CD4-positive, alpha-beta memory T cell (primary cell): ENCODE results near the gene FAM219A. TPM values are rescaled to one million over a fixed set of nuclear protein-coding genes. Genes with fewer than 3 reads are reported as not detected.
"Not testable (repeated sequence)": the region's sequence is repeated elsewhere in the genome, so short reads cannot be mapped to it uniquely, and the experiment has no call there.

Source experiments
- CTCF ChIA-PET: fragments of 350-600 bp; sonication (Branson Sonifier 250); formaldehyde crosslinking; loops from one replicate; lab custom pipeline; 2021; ENCODE audit warnings: inconsistent platforms; ENCODE audit not compliant: partially characterized antibody; lab: Charles Lee
- POLR2A ChIA-PET: fragments of 350-600 bp; sonication (Branson Sonifier 250); formaldehyde crosslinking; loops from one replicate; lab custom pipeline; 2021; ENCODE audit not compliant: partially characterized antibody; lab: Charles Lee
- DNase-seq, 5 donors: peaks; one replicate each; pipeline versions ENCODE4 v3.0.0 to v3.0.0-alpha.2; 2020 to 2022; ENCODE audit warnings: mixed read lengths in 1 of 5
- H3K27ac ChIP-seq: one replicate; pipeline ENCODE4 v1.7.0; 2013; ENCODE audit warnings: low read depth, low read length
- H3K27me3 ChIP-seq: 2 replicates; pipeline ENCODE4 v1.7.0; 2013; ENCODE audit warnings: mild to moderate bottlenecking, low read length, moderate library complexity; ENCODE audit not compliant: insufficient read depth
- H3K36me3 ChIP-seq: 2 replicates; pipeline ENCODE4 v1.7.0; 2013; ENCODE audit warnings: mild to moderate bottlenecking, low read length, moderate library complexity; ENCODE audit not compliant: insufficient read depth
- H3K4me1 ChIP-seq: 2 replicates; pipeline ENCODE4 v1.7.0; 2013; ENCODE audit warnings: mild to moderate bottlenecking, low read length, moderate library complexity; ENCODE audit not compliant: insufficient read depth
- H3K4me3 ChIP-seq, 2 donors: one replicate each; pipeline ENCODE4 v1.7.0; 2013; ENCODE audit warnings: low read length in 2 of 2, mild to moderate bottlenecking in 1 of 2
- H3K9me3 ChIP-seq, 2 donors: one replicate each; pipeline ENCODE4 v1.7.0; 2013; ENCODE audit warnings: low read length in 2 of 2, control low read depth in 1 of 2; ENCODE audit not compliant: control insufficient read depth in 1 of 2
- H3K27ac Mint-ChIP-seq, 7 donors: one replicate each; pipeline ENCODE4 v1.8.0; 2020 to 2021; ENCODE audit warnings: mixed read lengths in 7 of 7, mild to moderate bottlenecking in 6 of 7, inconsistent platforms in 3 of 7, moderate library complexity in 3 of 7
- H3K27me3 Mint-ChIP-seq, 2 donors: one replicate each; pipeline ENCODE4 v1.8.0; 2020 to 2021; ENCODE audit warnings: mixed read lengths in 2 of 2
- H3K36me3 Mint-ChIP-seq, 2 donors: one replicate each; pipeline ENCODE4 v1.8.0; 2020 to 2021; ENCODE audit warnings: mixed read lengths in 2 of 2, inconsistent platforms in 1 of 2, mild to moderate bottlenecking in 1 of 2
- H3K4me1 Mint-ChIP-seq, 4 donors: one replicate each; pipeline ENCODE4 v1.8.0; 2020 to 2021; ENCODE audit warnings: mixed read lengths in 4 of 4, mild to moderate bottlenecking in 1 of 4
- H3K4me3 Mint-ChIP-seq, 8 donors: one replicate each; pipeline ENCODE4 v1.8.0; 2020 to 2021; ENCODE audit warnings: mixed read lengths in 8 of 8, mild to moderate bottlenecking in 7 of 8, moderate library complexity in 6 of 8, inconsistent platforms in 3 of 8
- H3K9me3 Mint-ChIP-seq, 8 donors: one replicate each; pipeline ENCODE4 v1.8.0; 2020 to 2021; ENCODE audit warnings: mixed read lengths in 8 of 8, mild to moderate bottlenecking in 5 of 8, inconsistent platforms in 3 of 8, moderate library complexity in 1 of 8
- intact Hi-C: fragments of 100-400 bp; cut with micrococcal nuclease; formaldehyde crosslinking; loops from one replicate; pipeline ENCODE4 v1.15.1; 2023
- polyA plus RNA-seq, 2 donors: library from polyadenylated mRNA; unstranded; fragments of 300-500 nt; fragmentation: Illumina TruSeq; gene quantifications; one replicate each; pipeline ENCODE4 v1.2.3, GENCODE V29; 2021
- total RNA-seq, 2 experiments: library from RNA; stranded (reverse); gene quantifications; one replicate each; pipeline ENCODE4 v1.2.3, GENCODE V29; 2021

FAM219A gene
- total and polyA plus RNA-seq, 4 experiments from 2014 or later, result 0.33 to 16.3 (median 7.6) TPM

GRCh38 chr9:34365282-34365681, 93.1 kb downstream of the FAM219A start:
- H3K9me3 ChIP-seq, result no peaks in the 10 kb centered on the region
- Mint-ChIP-seq H3K27ac (no peak overlapping the region), H3K9me3 (peaks cover 0 to 4% (median 0%) of the 10 kb centered on the region in 8 donors), H3K4me1 (peaks cover 0 to 6% (median 3%) of the 10 kb centered on the region in 4 donors), H3K36me3 (peaks cover 3 to 20% of the 10 kb centered on the region in 2 donors), H3K27me3 (no peaks in the 10 kb centered on the region), H3K4me3 (no peak overlapping the region)
- intact Hi-C loops, result no loop called here
- no peaks in the 10 kb centered on the region for H3K4me1 ChIP-seq
- CTCF ChIA-PET, result no interaction called here
- H3K27ac ChIP-seq, result no peak overlapping the region
- no peak overlapping the region for H3K4me3 ChIP-seq
- no peak for DNase-seq
- POLR2A ChIA-PET, result no interaction called here
- no peaks in the 10 kb centered on the region for H3K36me3 ChIP-seq
- H3K27me3 ChIP-seq, result no peaks in the 10 kb centered on the region

DNA sequence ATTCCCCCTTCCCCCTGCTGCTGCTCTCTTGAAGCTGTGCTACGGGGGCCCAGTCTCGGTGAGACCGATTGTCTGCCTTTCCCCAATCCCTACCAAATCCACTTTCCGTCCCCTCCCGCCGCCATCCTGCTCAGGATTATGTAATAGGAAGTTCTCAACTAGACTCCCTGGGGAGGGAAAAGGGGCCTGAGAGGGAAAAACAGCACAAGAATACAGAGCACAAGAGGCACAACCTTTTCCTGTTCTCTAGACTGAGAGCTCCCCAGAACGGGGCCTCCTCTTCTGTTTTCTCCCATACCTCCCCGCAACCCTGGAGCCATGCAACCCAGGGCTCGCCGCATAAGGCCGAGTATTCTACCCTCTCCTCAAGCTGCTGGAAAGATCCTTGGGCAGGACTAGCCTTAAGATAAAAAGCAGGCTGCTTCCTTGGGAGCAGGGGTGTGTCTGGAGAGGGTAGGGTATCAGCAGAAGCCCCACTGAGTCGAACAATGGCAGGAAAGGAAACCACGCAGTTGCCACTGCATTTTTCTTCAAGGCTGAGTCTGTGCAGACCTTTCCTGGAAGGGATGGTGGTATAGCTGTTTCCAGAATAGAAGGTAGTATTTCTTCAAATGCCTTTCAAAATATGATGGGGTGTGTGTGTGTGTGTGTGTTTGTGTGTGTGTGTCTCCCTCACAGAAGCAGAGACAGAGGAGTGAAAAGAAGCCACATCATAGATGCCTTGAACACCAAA, 94.6 kb downstream of the FAM219A start:
- Histone ChIP-seq H3K27ac (no peak overlapping the region), H3K4me3 (no peak overlapping the region), H3K36me3 (no peaks in the 10 kb centered on the region), H3K27me3 (no peaks in the 10 kb centered on the region), H3K9me3 (no peaks in the 10 kb centered on the region), H3K4me1 (no peaks in the 10 kb centered on the region)
- H3K27me3 Mint-ChIP-seq, result no peaks in the 10 kb centered on the region
- intact Hi-C loops, result no loop called here
- peak overlapping the region in 1 of 7 donors; percentile 86 for H3K27ac Mint-ChIP-seq
- H3K9me3 Mint-ChIP-seq, result peaks cover 0 to 4% (median 0%) of the 10 kb centered on the region in 8 donors
- peaks cover 0 to 6% (median 3%) of the 10 kb centered on the region in 4 donors for H3K4me1 Mint-ChIP-seq
- no peak overlapping the region for H3K4me3 Mint-ChIP-seq
- no peak for DNase-seq
- ChIA-PET CTCF (interaction anchor here (1.5 kb wide), 1 partner anchor 12 kb away, joined by 4 read pairs; no protein-coding TSS in a partner anchor), POLR2A (no interaction called here)
- peaks cover 3 to 27% of the 10 kb centered on the region in 2 donors for H3K36me3 Mint-ChIP-seq

DNA sequence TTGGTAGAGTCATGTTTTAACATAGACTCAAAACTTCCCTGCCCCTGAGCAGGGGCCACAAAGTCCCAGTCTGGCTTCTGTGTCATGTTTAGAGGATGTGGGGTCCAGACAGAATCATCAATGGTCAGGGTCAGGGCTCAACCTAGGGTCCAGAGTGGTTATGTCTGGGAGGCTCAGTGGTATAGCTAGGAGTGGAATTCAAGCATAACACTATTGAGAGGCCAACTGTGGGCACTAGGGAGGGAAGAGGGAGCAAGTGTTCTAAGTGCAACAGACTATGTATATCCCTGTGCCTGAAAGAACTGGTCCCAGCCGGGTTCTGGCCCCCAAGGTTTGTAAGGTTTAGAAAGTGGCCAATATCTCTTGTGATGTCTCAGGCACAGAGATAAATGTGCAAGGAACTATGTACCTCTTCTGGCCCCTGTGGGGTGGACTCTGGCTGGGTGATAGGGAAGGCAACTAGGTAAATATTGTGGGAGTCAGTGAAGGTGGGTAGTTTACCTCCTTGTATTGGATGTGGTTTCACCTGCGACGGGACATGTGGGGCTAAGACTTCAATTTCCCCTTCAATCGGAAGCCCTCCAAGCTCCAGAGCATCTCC, 95.7 kb downstream of the FAM219A start:
- Histone ChIP-seq H3K9me3 (no peaks in the 10 kb centered on the region), H3K4me3 (no peak overlapping the region), H3K4me1 (no peaks in the 10 kb centered on the region), H3K36me3 (no peaks in the 10 kb centered on the region), H3K27me3 (no peaks in the 10 kb centered on the region), H3K27ac (no peak overlapping the region)
- no peak for DNase-seq
- POLR2A ChIA-PET, result no interaction called here
- intact Hi-C loops, result no loop called here
- Mint-ChIP-seq H3K9me3 (peaks cover 0 to 5% (median 2%) of the 10 kb centered on the region in 8 donors), H3K4me3 (no peak overlapping the region), H3K4me1 (peaks cover 0 to 6% (median 3%) of the 10 kb centered on the region in 4 donors), H3K36me3 (peaks cover 3 to 27% of the 10 kb centered on the region in 2 donors), H3K27me3 (no peaks in the 10 kb centered on the region), H3K27ac (peak overlapping the region in 1 of 7 donors; percentile 60)
- CTCF ChIA-PET, result no interaction called here

DNA sequence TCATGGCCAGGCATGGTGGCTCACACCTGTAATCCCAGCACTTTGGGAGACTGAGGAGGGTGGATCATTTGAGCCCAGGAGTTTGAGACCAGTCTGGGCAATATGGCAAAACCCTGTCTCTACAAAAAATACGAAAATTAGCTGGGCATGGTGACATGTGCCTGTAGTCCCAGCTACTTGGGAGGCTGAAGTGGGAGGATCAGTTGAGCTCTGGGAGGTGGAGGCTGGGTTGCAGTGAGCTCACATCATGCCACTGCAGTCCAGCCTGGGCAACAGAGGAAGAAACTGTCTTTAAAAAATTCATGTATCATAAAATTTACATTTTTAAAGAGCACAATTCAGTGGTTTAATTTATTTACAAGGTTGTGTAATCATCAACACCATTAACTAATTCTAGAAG, 105.4 kb downstream of the FAM219A start:
- H3K4me1 Mint-ChIP-seq, DNase-seq, H3K27ac ChIP-seq, H3K27ac Mint-ChIP-seq, CTCF ChIA-PET, H3K36me3 ChIP-seq, H3K4me3 ChIP-seq, intact Hi-C loops, H3K4me3 Mint-ChIP-seq, H3K27me3 Mint-ChIP-seq, POLR2A ChIA-PET, H3K9me3 ChIP-seq, H3K4me1 ChIP-seq, H3K27me3 ChIP-seq: not testable (repeated sequence)
- peaks cover 0 to 31% (median 14%) of the 10 kb centered on the region in 8 donors for H3K9me3 Mint-ChIP-seq
- H3K36me3 Mint-ChIP-seq, result peaks cover 20 to 38% of the 10 kb centered on the region in 2 donors

- CTCF ChIA-PET, result interaction anchor here (1.2 kb wide), 1 partner anchor 27 kb away, joined by 3 read pairs; no protein-coding TSS in a partner anchor
- H3K27ac ChIP-seq, H3K4me3 Mint-ChIP-seq, H3K4me1 Mint-ChIP-seq, H3K4me3 ChIP-seq, H3K27me3 Mint-ChIP-seq, H3K9me3 ChIP-seq, H3K27ac Mint-ChIP-seq, intact Hi-C loops, H3K27me3 ChIP-seq, DNase-seq, H3K36me3 ChIP-seq, H3K4me1 ChIP-seq, POLR2A ChIA-PET: not testable (repeated sequence)
- Mint-ChIP-seq H3K36me3 (peaks cover 20 to 33% of the 10 kb centered on the region in 2 donors), H3K9me3 (peaks cover 0 to 23% (median 11%) of the 10 kb centered on the region in 8 donors)
Observed at GRCh38 chr9:34352122-34352652, 106.2 kb downstream of the FAM219A start.

DNA sequence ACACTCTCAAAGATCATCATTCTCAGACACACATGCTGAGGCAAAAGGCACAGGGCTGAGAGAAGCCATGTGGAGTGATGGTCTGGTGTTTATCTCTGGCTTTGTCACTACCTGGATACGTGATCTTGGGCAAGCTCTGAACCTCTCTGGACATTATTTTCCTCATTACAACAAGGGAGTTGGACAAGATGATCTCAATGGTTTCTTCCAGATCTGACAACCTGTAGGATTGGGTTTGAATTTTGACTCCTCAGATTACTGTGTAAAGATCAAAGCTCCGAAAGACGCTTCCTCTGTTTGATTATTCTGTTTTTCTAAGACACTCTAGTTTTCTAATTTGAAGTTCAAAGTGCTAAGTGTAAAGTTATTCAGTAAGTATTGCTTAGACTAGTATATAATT, 109.0 kb downstream of the FAM219A start:
- Histone ChIP-seq H3K9me3 (no peaks in the 10 kb centered on the region), H3K4me3 (no peak overlapping the region), H3K4me1 (no peaks in the 10 kb centered on the region), H3K36me3 (no peaks in the 10 kb centered on the region), H3K27ac (no peak overlapping the region), H3K27me3 (no peaks in the 10 kb centered on the region)
- Mint-ChIP-seq H3K4me1 (no peaks in the 10 kb centered on the region), H3K27me3 (no peaks in the 10 kb centered on the region), H3K27ac (no peak overlapping the region), H3K36me3 (peaks cover 10 to 16% of the 10 kb centered on the region in 2 donors), H3K4me3 (no peak overlapping the region), H3K9me3 (no peaks in the 10 kb centered on the region)
- ChIA-PET CTCF (no interaction called here), POLR2A (interaction anchor here (0.7 kb wide), 1 partner anchor 440 kb away, joined by 3 read pairs; no protein-coding TSS in a partner anchor)
- no peak for DNase-seq
- intact Hi-C loops, result no loop called here
